Stomach smooth muscle (tissue), 2 donors: ENCODE measurements around the gene EMB.
"Not testable (repeated sequence)": the region's sequence is repeated elsewhere in the genome, so short reads cannot be mapped to it uniquely, and the experiment has no call there.

ENCODE experiments used
- H3K27ac ChIP-seq: one replicate; pipeline ENCODE4 v1.7.0; 2013; ENCODE audit warnings: mild to moderate bottlenecking, low read length, inconsistent platforms
- H3K27me3 ChIP-seq, 2 donors: one replicate each; pipeline ENCODE4 v1.7.0; 2013; ENCODE audit warnings: low read length in 2 of 2; ENCODE audit not compliant: insufficient read depth in 2 of 2, control insufficient read depth in 1 of 2
- H3K36me3 ChIP-seq, 2 donors: one replicate each; pipeline ENCODE4 v1.7.0; 2013; ENCODE audit warnings: low read length in 2 of 2; ENCODE audit not compliant: control insufficient read depth in 2 of 2, insufficient read depth in 2 of 2
- H3K4me1 ChIP-seq: one replicate; pipeline ENCODE4 v1.7.0; 2013; ENCODE audit warnings: low read length; ENCODE audit not compliant: control insufficient read depth, insufficient read depth
- H3K4me3 ChIP-seq, 2 donors: one replicate each; pipeline ENCODE4 v1.7.0; 2013; ENCODE audit warnings: low read length in 2 of 2
- H3K9ac ChIP-seq, 2 donors: one replicate each; pipeline ENCODE4 v1.7.0; 2013; ENCODE audit warnings: low read length in 2 of 2, mild to moderate bottlenecking in 1 of 2
- H3K9me3 ChIP-seq, 2 donors: one replicate each; pipeline ENCODE4 v1.7.0; 2013; ENCODE audit warnings: low read length in 2 of 2; ENCODE audit not compliant: control insufficient read depth in 2 of 2
- donor health status: healthy.
- donor health status: Pancreatic carcinoma.

The EMB gene

GRCh38 chr5:50420343-50420935 lies 20.6 kb downstream of the EMB start:
- no peaks in the 10 kb centered on the region for H3K4me1 ChIP-seq
- no peaks in the 10 kb centered on the region for H3K27me3 ChIP-seq
- H3K9me3 ChIP-seq = no peaks in the 10 kb centered on the region
- no peak overlapping the region for H3K27ac ChIP-seq
- no peaks in the 10 kb centered on the region for H3K36me3 ChIP-seq
- H3K9ac ChIP-seq = no peak overlapping the region
- H3K4me3 ChIP-seq = no peak overlapping the region

GRCh38 chr5:50419656-50420055 lies 21.4 kb downstream of the EMB start:
- H3K36me3 ChIP-seq, H3K27me3 ChIP-seq, H3K4me3 ChIP-seq, H3K27ac ChIP-seq, H3K9ac ChIP-seq, H3K4me1 ChIP-seq, H3K9me3 ChIP-seq: not testable (repeated sequence)

- H3K4me1 ChIP-seq, H3K27me3 ChIP-seq, H3K27ac ChIP-seq, H3K9me3 ChIP-seq, H3K36me3 ChIP-seq, H3K9ac ChIP-seq, H3K4me3 ChIP-seq: not testable (repeated sequence)
Observed at GRCh38 chr5:50416637-50417036, 24.5 kb downstream of the EMB start.

GRCh38 chr5:50415912-50416311 lies 25.2 kb downstream of the EMB start:
- H3K27ac ChIP-seq = no peak overlapping the region

GRCh38 chr5:50410932-50411331 lies 30.2 kb downstream of the EMB start:
- H3K36me3 ChIP-seq, H3K27me3 ChIP-seq, H3K4me1 ChIP-seq, H3K4me3 ChIP-seq, H3K27ac ChIP-seq, H3K9ac ChIP-seq, H3K9me3 ChIP-seq: not testable (repeated sequence)

More at GRCh38 chr5:50415912-50416311, 25.2 kb downstream of the EMB start:
- H3K4me1 ChIP-seq = no peaks in the 10 kb centered on the region
- no peak overlapping the region for H3K9ac ChIP-seq
- H3K9me3 ChIP-seq = no peaks in the 10 kb centered on the region
- no peaks in the 10 kb centered on the region for H3K27me3 ChIP-seq
- no peak overlapping the region for H3K4me3 ChIP-seq
- no peaks in the 10 kb centered on the region for H3K36me3 ChIP-seq

GRCh38 chr5:50406877-50407276 lies 34.2 kb downstream of the EMB start:
- H3K27ac ChIP-seq = no peak overlapping the region
- no peak overlapping the region for H3K4me3 ChIP-seq
- H3K4me1 ChIP-seq = no peaks in the 10 kb centered on the region
- H3K9ac ChIP-seq = no peak overlapping the region
- H3K36me3 ChIP-seq = no peaks in the 10 kb centered on the region
- H3K9me3 ChIP-seq = no peaks in the 10 kb centered on the region
- H3K27me3 ChIP-seq = no peaks in the 10 kb centered on the region

- Histone ChIP-seq H3K27me3 (no peaks in the 10 kb centered on the region), H3K27ac (no peak overlapping the region), H3K4me1 (no peaks in the 10 kb centered on the region), H3K4me3 (no peak overlapping the region), H3K9me3 (no peaks in the 10 kb centered on the region), H3K36me3 (no peaks in the 10 kb centered on the region), H3K9ac (no peak overlapping the region)
Observed at GRCh38 chr5:50401336-50401735, 39.8 kb downstream of the EMB start.

- not testable (repeated sequence) for H3K36me3 ChIP-seq, H3K9ac ChIP-seq, H3K27me3 ChIP-seq, H3K4me3 ChIP-seq, H3K27ac ChIP-seq, H3K9me3 ChIP-seq, H3K4me1 ChIP-seq
Observed at GRCh38 chr5:50393925-50394609, 47.0 kb downstream of the EMB start.

GRCh38 chr5:50392289-50392688 lies 48.8 kb downstream of the EMB start:
- H3K4me3 ChIP-seq, H3K4me1 ChIP-seq, H3K27ac ChIP-seq, H3K9me3 ChIP-seq, H3K9ac ChIP-seq, H3K36me3 ChIP-seq, H3K27me3 ChIP-seq: not testable (repeated sequence)

- not testable (repeated sequence) for H3K36me3 ChIP-seq, H3K27ac ChIP-seq, H3K9me3 ChIP-seq, H3K9ac ChIP-seq, H3K4me1 ChIP-seq, H3K4me3 ChIP-seq, H3K27me3 ChIP-seq
Observed at GRCh38 chr5:50384381-50384780, 56.7 kb downstream of the EMB start.

GRCh38 chr5:50376696-50377095 lies 64.4 kb downstream of the EMB start:
- not testable (repeated sequence) for H3K4me1 ChIP-seq, H3K27ac ChIP-seq

More at GRCh38 chr5:50376696-50377095, 64.4 kb downstream of the EMB start:
- H3K4me3 ChIP-seq, H3K36me3 ChIP-seq, H3K27me3 ChIP-seq, H3K9ac ChIP-seq, H3K9me3 ChIP-seq: not testable (repeated sequence)
